Left renal cortex interstitium (tissue), 4 donors: ENCODE measurements around the gene TAT. TPM values are rescaled to one million over a fixed set of nuclear protein-coding genes. Genes with fewer than 3 reads are reported as not detected.
"Not testable (repeated sequence)": the region's sequence is repeated elsewhere in the genome, so short reads cannot be mapped to it uniquely, and the experiment has no call there.

ENCODE experiments used
- DNase-seq, 4 donors: peaks; one replicate each; pipeline ENCODE4 v3.0.0-alpha.2; 2013; ENCODE audit warnings: low read depth in 4 of 4, low spot score in 2 of 4, missing footprints in 1 of 4
- polyA plus RNA-seq, 4 donors: library from polyadenylated mRNA; unstranded; fragments of 120-200 nt; gene quantifications; one replicate each; pipeline ENCODE4 v1.2.1, GENCODE V29; 2013; ENCODE audit not compliant: insufficient read length in 4 of 4

TAT gene
- polyA plus RNA-seq, 4 donors, result 0.06 to 0.20 (median 0.09) TPM

GRCh38 chr16:71585318-71585703, 8.4 kb upstream of the TAT start:
- no peak for DNase-seq

DNA sequence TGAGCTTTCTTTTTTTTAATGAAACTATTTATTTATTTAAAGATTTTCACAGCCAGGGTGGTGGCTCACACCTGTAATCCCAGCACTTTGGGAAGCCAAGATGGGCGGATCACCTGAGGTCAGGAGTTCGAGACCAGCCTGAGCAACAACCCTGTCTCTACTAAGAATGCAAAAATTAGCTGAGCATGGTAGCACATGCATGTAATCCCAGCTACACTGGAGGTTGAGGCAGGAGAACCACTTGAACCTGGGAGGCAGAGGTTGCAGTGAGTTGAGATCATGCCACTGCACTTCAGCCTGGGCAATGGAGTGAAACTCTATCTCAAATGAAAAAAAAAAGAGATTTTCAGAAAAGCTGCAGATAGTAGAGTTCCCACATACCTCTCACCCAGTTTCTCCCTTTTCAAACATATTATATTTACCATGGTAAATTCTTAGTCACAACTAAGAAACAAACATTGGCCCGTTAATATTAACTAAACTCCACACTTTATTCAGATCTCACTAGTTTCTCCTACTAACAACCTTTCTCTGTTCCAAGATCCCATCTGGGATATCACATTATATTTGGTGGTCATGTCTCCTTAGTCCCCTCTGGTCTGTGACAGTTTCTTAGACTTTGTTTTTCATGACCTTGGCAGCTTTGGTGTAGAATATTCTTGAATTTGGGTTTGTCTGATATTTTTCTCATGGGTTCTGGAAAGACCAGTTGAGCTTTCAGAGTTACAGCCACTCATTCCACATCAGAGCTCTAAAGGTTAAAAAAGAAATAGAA, 7.8 kb upstream of the TAT start:
- DNase-seq, result no peak

DNA sequence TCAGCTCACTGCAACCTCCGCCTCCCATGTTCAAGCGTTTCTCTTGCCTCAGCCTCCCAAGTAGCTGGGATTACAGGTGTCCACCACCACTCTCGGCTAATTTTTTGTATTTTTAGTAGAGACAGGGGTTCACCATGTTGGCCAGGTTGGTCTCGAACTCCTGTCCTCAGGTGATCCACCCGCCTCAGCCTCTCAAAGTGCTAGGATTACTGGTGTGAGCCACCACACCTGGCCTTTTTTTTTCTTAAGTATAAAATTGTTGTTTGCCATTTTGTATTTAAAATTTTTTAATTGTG, 5.6 kb upstream of the TAT start:
- DNase-seq, result not testable (repeated sequence)

DNA sequence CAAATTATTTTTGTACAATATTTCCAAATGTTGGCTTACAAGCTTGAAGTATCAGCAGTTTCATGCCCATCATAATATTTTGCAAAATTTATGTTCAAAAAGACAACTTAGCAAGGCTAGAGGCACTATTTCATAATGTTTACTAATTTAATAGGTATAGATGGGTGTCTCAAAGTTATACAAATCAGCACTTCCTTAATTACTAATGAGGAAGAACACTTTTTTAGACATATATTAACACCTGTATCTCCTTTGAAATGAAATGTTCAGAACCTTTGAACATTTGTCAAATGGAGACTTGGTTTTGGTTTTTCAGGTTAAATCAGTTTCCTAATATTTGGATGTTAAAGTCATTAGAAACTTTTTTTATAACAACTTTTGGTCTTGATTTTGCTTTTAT, 2.2 kb downstream of the TAT start:
- no peak for DNase-seq

DNA sequence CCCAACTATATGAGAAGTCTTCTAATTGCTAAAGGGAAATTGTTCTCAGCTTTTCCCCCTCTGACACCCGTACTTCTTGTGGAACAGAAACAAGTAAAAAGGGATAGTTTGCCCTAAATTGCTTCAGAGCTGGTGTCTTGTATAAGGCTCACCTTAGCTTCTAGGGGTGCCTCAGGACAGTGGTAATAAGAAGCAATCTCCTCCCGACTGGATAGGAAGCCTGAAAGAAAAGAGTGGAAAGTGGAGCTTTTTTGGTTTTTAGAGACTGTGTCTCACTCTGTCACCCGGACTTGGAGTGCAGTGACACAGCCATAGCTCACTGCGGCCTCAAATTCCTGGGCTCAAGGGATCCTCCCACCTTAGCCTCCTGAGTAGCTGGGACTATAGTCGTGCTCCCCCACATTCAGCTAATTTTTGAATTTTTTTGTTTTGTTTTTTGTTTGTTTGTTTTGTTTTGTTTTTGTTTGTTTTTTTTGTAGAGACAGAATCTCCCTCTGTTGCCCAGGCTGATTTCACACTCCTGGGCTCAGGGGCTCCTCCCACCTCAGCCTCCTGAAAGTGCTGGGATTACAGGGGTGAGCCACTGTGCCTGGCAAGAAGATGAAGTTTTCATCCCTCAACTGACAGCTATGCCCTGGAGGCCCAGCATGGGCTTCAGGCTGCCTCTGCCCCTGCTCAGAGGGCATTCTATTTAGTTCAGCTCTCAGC, 3.4 kb downstream of the TAT start:
- DNase-seq, result no peak

DNA sequence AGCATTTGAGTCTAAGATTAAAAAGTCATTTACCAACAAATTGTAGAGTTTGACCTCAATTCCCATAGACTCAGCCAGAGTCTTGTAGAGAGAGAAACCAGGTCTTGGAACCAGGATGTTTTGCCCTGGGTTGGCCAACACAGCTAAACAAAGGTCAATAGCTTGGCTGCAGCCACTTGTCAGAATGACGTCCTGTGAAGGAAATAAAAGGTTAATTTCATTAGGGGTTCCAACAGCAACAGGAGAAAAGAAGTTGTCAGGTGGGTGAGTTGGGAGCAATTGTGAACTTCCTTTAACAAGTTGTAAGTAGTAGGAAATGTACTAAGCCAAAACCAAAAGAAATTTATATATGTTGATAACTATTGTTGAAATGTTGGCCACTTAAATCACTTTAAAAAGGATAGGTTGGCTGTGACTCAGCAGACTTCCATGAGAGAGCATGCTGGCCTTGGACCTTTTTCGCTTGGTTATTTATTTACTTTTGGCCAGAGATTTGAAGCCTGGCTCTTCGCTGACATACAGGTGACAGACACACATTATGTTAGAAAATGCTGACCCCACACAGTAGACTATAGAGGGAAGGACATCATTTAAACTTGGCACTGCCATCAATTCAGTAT, 4.3 kb downstream of the TAT start:
- no peak for DNase-seq

- no peak for DNase-seq
Observed at GRCh38 chr16:71570144-71570543, 6.7 kb downstream of the TAT start.

DNA sequence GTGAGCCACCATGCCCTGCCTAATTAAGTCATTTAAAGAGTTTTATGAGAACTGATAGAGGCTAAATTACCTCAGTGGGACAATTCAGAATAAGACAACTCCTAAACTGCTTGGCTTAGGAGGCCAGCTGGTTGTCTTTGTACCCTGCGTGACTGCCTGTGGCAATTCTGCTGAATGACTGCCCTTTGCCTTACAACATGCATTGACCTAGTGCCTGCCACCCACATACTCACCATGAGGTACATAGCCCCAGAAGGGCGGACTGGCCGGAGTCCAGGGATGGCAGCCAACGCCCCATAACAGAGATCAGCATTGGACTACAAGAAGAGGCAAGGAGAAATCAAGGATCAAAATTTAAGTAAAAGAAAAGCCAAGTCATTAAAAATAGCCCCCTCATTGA, 7.3 kb downstream of the TAT start:
- no peak for DNase-seq

GRCh38 chr16:71568551-71568950, 8.3 kb downstream of the TAT start:
- no peak for DNase-seq

DNA sequence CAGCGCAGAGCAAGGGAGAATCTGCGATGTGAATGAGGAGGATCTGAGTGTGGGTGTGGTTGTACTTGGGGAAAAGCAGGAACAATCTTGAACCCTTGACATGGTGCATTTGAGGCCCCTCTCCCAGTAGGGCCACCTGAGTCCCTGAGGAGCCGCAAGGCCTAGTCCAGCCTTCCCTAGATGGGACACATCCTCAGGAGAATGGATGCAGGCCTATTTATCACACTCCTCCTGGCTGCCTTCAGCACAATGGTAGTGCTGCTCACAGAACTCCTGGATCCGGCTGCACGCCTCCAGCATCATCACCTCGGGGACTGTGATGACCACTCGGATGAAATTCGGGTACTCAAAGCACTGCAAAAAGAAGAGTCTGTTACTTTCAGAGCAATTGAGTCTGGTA, 9.0 kb downstream of the TAT start:
- no peak for DNase-seq

DNA sequence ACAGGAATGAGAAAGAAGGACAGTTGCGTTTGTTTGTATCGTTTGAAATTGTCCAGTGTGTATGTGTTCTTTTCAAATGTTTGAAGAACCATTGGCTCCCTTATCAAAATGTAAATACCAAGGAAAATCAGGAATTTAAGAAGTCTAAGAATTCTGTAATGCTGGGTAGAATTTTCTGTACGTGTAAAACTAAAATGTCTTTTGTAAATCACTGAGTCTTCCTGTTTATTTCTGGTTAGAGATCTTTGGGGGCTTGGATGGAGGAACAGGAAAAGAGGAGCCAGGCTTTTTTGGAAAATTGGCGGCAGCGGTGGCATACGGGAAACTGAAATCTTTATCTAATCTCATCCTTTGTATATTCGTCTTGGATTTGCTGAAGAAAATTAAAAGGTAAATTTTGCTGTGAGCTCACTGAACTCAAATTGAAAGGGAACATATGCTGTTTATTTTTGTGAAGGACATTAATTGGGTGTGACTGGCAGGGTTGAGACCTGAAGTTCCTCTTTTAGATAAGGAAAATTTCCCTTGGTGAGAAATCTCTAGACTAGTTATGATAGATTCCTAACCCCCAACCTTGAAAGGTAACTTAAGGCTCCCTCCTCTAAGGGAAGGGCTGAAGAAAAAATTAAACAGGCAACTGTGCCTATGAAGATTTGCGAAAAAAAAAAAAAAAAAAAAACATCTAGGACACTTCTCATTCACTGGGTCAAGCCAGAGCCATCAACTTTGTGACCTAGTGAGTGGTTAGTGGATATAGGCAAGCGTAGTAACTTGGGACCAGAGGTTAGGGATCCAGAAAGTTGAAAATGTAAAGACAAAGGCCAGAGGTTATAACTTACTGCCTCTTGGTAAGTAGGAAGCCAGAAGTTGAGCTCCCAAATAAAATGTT, 10.8 kb downstream of the TAT start:
- no peak for DNase-seq

DNA sequence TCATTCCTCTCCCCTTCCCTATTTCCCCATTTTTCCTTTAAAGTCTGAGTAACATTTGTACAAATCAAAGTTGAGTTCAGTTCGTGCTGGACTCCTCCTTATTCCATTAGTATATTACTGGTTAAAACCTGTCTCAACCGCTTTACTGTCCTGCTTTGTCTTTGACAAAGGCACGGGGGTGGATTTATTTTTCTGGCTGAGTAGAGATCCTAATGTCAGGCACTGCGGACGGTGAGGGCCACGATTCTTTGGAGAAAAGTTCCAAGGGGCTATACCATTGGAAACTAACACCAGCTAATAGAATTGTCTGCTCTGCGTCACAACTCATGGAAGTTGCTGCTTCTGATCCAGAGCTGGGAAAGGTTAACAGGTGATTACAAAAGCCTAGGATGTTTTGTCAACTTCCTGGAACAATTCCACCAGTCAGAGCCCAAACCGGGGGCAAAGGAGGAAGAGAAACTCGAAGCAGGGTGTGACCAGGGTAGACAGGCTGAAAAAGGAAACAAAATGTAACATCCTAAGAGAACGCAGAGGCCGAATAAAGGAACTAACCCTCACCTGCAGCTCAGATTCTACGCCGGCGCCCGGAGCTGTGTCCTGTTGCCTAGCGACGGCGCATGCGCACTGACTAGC, 12.4 kb downstream of the TAT start:
- peak in 1 of 4 donors; percentile 3 for DNase-seq

GRCh38 chr16:71562552-71562951, 14.3 kb downstream of the TAT start:
- DNase-seq, result no peak

DNA sequence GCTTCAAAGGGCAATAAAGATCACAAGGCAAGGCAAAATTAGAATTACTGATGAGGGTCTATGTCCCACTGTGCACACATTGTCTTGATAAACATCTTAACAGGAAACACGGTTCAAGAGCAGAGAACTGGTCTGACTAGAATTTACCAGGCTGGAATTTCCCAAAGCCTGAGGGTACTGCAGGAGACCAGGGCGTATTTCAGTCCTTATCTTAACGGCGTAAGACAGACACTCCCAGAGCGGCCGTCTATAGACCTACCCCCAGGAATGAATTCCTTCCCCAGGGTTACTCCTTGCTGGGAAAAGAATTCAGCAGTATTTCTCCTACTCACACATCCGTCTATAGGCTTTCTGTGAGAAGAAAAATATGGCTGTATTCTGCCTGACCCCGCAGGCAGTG, 15.0 kb downstream of the TAT start:
- DNase-seq, result not testable (repeated sequence)

DNA sequence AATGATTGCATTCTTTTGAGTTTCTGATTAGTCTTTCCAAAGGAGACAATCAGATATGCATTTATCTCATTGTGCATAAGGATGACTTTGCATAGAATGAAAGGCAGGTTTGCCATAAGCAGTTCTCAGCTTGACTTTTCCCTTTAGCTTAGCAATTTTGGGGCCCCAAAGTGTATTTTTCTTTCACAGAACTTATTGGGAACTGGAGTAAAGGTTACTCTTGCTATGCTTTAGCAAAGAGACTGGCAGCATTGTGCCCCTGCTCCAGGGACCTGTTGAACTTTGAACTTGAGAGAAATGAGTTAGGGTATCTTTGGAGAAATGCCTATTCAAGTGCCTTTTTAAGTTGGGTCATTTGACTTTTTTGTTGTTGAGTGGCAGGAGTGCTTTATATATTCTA, 17.0 kb downstream of the TAT start:
- no peak for DNase-seq

- DNase-seq, result no peak
Observed at GRCh38 chr16:71557954-71558582, 18.8 kb downstream of the TAT start.

- no peak for DNase-seq
Observed at GRCh38 chr16:71557299-71557698, 19.6 kb downstream of the TAT start.

DNA sequence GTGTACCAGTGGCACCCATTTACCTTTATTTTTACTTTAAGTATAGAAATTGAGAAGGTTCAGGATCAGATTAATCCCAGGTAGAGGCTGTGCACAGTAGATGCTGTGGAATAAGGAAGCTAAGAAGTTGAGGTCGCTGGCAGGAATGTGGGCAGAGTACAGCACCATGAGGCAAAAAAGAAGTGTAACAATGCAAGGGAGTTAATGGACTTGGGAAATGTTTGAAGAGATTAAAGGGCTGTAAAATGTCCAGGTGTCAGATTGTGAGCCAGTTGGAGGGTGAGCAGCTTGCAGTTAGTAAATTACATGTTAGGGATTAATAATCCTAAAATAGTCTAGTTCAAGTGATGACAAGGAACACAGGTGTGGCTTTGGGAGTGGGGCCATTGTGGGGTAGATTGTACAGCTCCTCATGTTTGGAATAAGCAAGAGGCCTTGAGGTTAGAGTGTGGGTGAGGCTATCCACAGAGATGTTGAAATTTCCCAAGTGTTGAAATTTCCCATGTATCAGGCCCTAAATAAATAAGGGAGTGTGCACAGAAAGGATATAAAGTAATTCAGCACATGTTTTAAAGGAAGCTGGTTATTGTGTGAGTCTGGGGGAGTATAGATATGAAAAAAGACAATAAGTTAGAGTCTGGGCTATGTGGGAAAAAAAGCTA, 21.5 kb downstream of the TAT start:
- no peak for DNase-seq

DNA sequence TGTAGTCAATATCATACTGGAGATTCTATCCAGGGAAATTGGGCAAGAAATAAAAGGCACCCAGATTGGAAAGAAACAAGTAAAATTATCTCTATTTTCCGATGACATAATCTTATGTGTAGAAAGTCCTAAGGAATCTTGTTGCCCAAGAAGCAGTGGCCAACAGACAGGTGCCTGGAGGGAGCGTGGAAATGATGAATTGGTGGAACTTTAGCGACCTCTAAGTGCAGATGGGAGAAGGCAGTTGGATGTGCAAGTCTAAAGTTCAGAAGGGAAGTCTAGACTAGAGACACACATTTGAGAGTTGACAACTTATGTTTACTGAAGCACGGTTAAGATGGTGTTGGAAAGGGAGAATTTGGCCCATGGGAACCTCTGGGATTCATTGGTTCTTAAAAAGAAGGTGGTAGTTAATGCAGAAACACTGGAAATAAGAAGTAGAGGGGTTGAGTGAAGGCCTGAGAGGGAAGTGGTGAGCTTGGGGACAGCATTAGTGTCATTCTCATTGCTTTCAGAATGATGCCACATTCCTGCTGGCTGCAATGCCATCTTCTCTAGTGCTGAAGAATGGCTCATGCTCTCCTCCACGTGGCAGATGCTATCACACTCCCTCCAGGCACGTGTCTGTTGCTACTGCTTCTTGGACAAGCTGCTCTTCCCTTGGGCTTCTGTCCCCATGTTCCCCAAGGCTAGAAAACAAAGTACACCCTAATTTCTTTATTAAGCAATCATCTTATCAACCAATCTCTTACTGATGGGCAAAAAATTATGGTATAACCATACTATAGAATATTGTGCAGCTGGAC, 24.0 kb downstream of the TAT start:
- DNase-seq, result no peak
